Measurements from ENCODE around the gene FAIM.

GRCh38 chr3:138569090-138569489 lies 39.5 kb upstream of the FAIM start:
- TF ChIP-seq GATA3 (IDR thresholded peaks at IDR 0.05; ENCODE audit: low read depth, low read length) (no peak), GATA2 (IDR thresholded peaks at IDR 0.05; ENCODE audit: low read depth, low read length) (no peak)
